Gastrocnemius medialis (tissue), 4 donors: ENCODE measurements around the gene SMARCA2. TPM values are rescaled to one million over a fixed set of nuclear protein-coding genes. Genes with fewer than 3 reads are reported as not detected.

Experiments used
- ATAC-seq, 2 donors: fragments of 150-250 bp; one replicate each; pipeline ENCODE4 v1.9.1; 2016
- DNase-seq, 2 donors: peaks; one replicate each; pipeline ENCODE4 v3.0.0-alpha.2; 2019
- H3K27ac ChIP-seq, 4 donors: fragments of 200-600 bp; sonication (generic); 1 replicate in 1 of 4; 2 replicates in 3 of 4; pipeline ENCODE4 v1.5.1; 2016 to 2018; ENCODE audit warnings: mild to moderate bottlenecking in 2 of 4, moderate library complexity in 1 of 4
- H3K27me3 ChIP-seq, 3 donors: fragments of 200-600 bp; sonication (generic) in 2 of 3; 1 replicate in 1 of 3; 2 replicates in 2 of 3; pipeline versions ENCODE4 v1.5.1 to v1.6.0; 2016 to 2019; ENCODE audit warnings: mild to moderate bottlenecking in 1 of 3, moderate library complexity in 1 of 3
- H3K36me3 ChIP-seq, 2 donors: fragments of 200-600 bp; sonication (generic) in 1 of 2; one replicate each; pipeline ENCODE4 v1.5.1; 2017 to 2018
- H3K4me1 ChIP-seq, 2 donors: fragments of 200-600 bp; sonication (generic) in 1 of 2; one replicate each; pipeline ENCODE4 v1.5.1; 2016 to 2017; ENCODE audit warnings: mild to moderate bottlenecking in 2 of 2
- H3K4me3 ChIP-seq, 4 donors: fragments of 200-600 bp; sonication (generic) in 3 of 4; 1 replicate in 1 of 4; 2 replicates in 3 of 4; pipeline ENCODE4 v1.5.1; 2016 to 2019; ENCODE audit warnings: mild to moderate bottlenecking in 2 of 4
- H3K9me3 ChIP-seq, 3 donors: fragments of 200-600 bp; sonication (generic) in 2 of 3; 1 replicate in 1 of 3; 2 replicates in 2 of 3; pipeline ENCODE4 v1.5.1; 2016 to 2019
- CTCF ChIP-seq, 5 experiments: fragments of 450-650 bp in 3 of 5; fragments of 200-600 bp in 2 of 5; sonication (generic) in 2 of 5; IDR thresholded peaks in 4 of 5; conservative IDR thresholded peaks in 1 of 5; 1 replicate in 4 of 5; 2 replicates in 1 of 5; pipeline ENCODE4 v1.5.1; 2016 to 2019; ENCODE audit warnings: antibody characterized with exemption in 5 of 5, mild to moderate bottlenecking in 3 of 5, moderate library complexity in 3 of 5
- POLR2A ChIP-seq, 2 donors: fragments of 450-650 bp; IDR thresholded peaks; one replicate each; pipeline ENCODE4 v1.6.1; 2017; ENCODE audit warnings: antibody characterized with exemption in 2 of 2, mild to moderate bottlenecking in 2 of 2, moderate library complexity in 2 of 2
- in situ Hi-C, 4 donors: fragments of 200-750 bp; cut with MboI; loops; one replicate each; pipeline versions ENCODE4 v1.15.0 to v1.8.0; 2017; ENCODE audit warnings: low sequenced_read_pairs in 4 of 4
- intact Hi-C: fragments of 100-400 bp; cut with DNase I; formaldehyde crosslinking; loops from one replicate; pipeline ENCODE4 v1.15.1; 2023; ENCODE audit warnings: low total_unique reads
- total RNA-seq, 4 donors: library from RNA; depleted of rRNA; stranded (reverse); fragments of >200 nt; gene quantifications; one replicate each; pipeline versions ENCODE4 v1.1.0 to v1.2.3, GENCODE V29; 2016

The SMARCA2 gene
- total RNA-seq, 4 donors from 2014 or later: 54.6 to 69.7 (median 63.0) TPM

GRCh38 chr9:2047144-2047671 lies 32.1 kb downstream of the SMARCA2 start:
- no peak for DNase-seq
- in situ Hi-C loops (no loop called here), intact Hi-C loops (no loop called here)
- no peak for ATAC-seq
- no peak overlapping the region for H3K4me3 ChIP-seq
- TF ChIP-seq POLR2A (IDR thresholded peaks at IDR 0.05): no peak
- TF ChIP-seq CTCF (IDR thresholded peaks at IDR 0.05 in 4 of 5, conservative IDR thresholded peaks at IDR 0.05 in 1 of 5): no peak
- no peaks in the 10 kb centered on the region for H3K27me3 ChIP-seq
- peaks cover 11 to 13% of the 10 kb centered on the region in 2 donors for H3K4me1 ChIP-seq
- no peak overlapping the region for H3K27ac ChIP-seq
- H3K9me3 ChIP-seq: no peaks in the 10 kb centered on the region
- H3K36me3 ChIP-seq: peaks cover 0 to 11% of the 10 kb centered on the region in 2 donors

- ATAC-seq: no peak
These were observed 32.8 kb downstream of the SMARCA2 start for GRCh38 chr9:2047916-2048315.

DNA sequence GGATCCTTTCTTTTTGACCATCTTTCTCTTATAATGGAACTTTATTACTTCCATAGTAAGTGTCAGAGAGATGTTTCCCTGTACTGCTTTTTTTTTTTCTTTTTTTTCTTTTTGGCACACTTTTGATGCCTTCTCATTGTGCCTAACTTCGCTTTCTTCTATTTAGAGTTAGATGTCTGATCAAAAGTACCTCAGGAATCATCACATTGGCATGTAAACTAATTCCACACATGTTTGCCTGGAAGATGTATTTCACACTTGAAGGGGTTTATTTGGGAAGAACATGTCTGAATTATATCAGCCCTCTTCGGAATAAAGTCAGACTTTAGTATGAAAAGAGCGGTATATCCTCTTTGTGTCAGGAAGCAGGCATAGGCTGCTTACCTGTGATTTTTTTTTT lies 35.1 kb downstream of the SMARCA2 start:
- no peak for ATAC-seq
- Histone ChIP-seq H3K27me3 (no peaks in the 10 kb centered on the region), H3K36me3 (peaks cover 0 to 11% of the 10 kb centered on the region in 2 donors), H3K27ac (no peak overlapping the region), H3K9me3 (no peaks in the 10 kb centered on the region), H3K4me3 (no peak overlapping the region), H3K4me1 (peaks cover 0 to 7% of the 10 kb centered on the region in 2 donors)
- in situ Hi-C loops (no loop called here), intact Hi-C loops (no loop called here)
- TF ChIP-seq POLR2A (IDR thresholded peaks at IDR 0.05) (no peak), CTCF (IDR thresholded peaks at IDR 0.05 in 4 of 5, conservative IDR thresholded peaks at IDR 0.05 in 1 of 5) (no peak)
- DNase-seq: no peak

More at GRCh38 chr9:2047916-2048315, 32.8 kb downstream of the SMARCA2 start:
- intact Hi-C loops: no loop called here
- Histone ChIP-seq H3K4me1 (peaks cover 4 to 7% of the 10 kb centered on the region in 2 donors), H3K27ac (no peak overlapping the region), H3K4me3 (no peak overlapping the region), H3K27me3 (no peaks in the 10 kb centered on the region), H3K9me3 (no peaks in the 10 kb centered on the region), H3K36me3 (peaks cover 0 to 11% of the 10 kb centered on the region in 2 donors)
- TF ChIP-seq CTCF (IDR thresholded peaks at IDR 0.05 in 4 of 5, conservative IDR thresholded peaks at IDR 0.05 in 1 of 5) (no peak), POLR2A (IDR thresholded peaks at IDR 0.05) (no peak)
- in situ Hi-C loops: no loop called here
- DNase-seq: no peak

DNA sequence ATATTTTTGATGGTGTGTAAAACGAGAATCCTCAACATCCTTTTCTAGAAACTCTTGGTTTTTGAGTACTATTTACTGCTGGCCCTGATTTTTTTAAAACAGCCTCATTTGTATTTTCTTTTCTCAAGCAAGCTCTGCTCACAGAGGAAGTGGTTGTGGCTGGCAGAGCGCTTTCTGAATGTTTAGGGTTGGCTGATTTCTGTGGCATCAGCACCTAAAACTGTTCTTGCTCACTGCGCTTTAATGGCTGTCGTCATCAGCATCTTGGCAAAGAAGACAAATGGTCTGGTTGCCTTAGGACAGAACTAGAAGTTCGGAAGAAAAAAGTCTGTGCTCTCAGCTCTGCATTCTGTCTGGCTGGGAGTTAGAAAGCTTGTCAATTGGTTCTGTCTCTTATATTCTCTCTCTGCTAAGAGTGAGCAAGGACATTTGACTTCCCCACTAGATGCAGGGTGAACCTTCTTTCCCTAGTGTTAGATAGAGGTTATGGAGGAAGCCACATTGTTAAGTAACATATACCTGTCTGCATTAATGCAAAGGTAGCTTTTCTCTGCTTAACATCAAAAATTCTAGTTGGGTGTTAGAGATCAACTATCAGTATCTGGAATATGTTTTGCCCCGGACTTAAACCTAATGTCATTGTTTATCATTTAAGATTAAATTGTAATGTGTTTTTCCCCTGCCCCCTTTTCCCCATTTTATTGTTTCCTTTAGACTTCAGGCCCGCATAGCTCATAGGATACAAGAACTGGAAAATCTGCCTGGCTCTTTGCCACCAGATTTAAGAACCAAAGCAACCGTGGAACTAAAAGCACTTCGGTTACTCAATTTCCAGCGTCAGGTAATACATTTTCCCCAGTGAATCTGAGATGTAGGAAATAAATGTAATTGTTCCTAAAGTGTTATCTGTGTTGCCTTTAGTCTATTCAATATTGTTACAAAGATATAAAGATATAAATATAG lies 39.0 kb downstream of the SMARCA2 start:
- Histone ChIP-seq H3K4me3 (no peak overlapping the region), H3K9me3 (no peaks in the 10 kb centered on the region), H3K27me3 (no peaks in the 10 kb centered on the region), H3K4me1 (peaks cover 0 to 7% of the 10 kb centered on the region in 2 donors), H3K36me3 (peaks cover 0 to 25% of the 10 kb centered on the region in 2 donors), H3K27ac (no peak overlapping the region)
- in situ Hi-C loops (no loop called here), intact Hi-C loops (no loop called here)
- peak in 1 of 2 donors; percentile 24 for ATAC-seq
- TF ChIP-seq POLR2A (IDR thresholded peaks at IDR 0.05) (no peak), CTCF (IDR thresholded peaks at IDR 0.05 in 4 of 5, conservative IDR thresholded peaks at IDR 0.05 in 1 of 5) (no peak)
- peak; percentile 4 to 18 for DNase-seq
